Activated naive CD4-positive, alpha-beta T cell treated with Interleukin-2 at 50 U/mL for 16 hours (primary cell): ENCODE measurements around the gene TEX48.

Source experiments
- DNase-seq: peaks from one replicate; pipeline ENCODE4 v3.0.0-alpha.2; 2020

The TEX48 gene

GRCh38 chr9:114666401-114666800 is 15.6 kb downstream of the TEX48 start:
- no peak for DNase-seq

- DNase-seq: no peak
These were observed 17.8 kb downstream of the TEX48 start for GRCh38 chr9:114664181-114664580.

DNA sequence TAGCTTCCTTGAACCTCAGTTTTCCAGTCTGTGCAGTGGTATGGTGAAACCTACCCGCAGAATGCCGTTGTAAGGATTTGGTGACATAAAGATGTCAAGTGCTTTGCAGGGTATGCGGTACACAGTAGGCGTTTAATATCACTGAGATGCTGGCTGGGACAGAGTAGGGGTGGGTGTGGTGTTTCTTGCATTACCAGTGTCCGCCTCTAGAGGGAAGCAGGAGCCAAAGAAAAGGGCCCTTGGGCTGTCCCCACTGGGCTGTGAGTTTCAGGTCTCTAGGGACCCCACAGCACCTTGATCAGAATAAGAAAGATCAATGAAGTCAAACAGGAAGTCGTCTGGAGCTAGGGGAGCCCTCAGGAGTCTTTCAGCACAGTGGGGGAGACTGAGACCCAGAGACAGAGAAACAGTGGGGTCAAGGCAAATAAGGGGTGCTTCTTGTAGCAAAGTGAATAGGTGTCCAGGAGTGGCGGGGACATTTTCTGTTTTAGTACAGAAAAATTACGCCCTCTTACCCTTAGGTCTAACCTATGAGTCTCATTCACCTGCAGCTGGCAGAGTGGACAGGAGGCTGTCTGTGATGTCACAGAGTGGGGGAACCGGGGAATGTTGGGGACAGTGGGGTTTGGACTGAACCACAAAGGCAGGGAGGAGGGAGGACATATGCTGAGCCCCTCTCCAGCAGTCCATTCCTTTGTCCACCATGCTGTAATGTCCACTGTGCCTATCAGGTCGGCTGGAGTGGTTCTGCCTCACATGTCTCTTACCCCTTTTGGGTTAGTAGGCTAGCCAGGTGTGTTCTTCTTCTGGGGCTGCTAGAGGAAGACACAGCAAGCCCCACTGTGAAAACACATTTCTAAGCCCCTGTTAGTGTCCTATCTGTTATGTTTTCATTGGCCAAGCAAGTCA is 19.7 kb downstream of the TEX48 start:
- DNase-seq: peak; percentile 67

GRCh38 chr9:114657705-114658104 is 24.3 kb downstream of the TEX48 start, which contains the start of gene TEX53:
TSS of gene TEX53 (minus strand) at chr9:114657805. CDS start at chr9:114657774, 31 bp downstream.
- DNase-seq: no peak

GRCh38 chr9:114656301-114656700 is 25.7 kb downstream of the TEX48 start:
- no peak for DNase-seq

DNA sequence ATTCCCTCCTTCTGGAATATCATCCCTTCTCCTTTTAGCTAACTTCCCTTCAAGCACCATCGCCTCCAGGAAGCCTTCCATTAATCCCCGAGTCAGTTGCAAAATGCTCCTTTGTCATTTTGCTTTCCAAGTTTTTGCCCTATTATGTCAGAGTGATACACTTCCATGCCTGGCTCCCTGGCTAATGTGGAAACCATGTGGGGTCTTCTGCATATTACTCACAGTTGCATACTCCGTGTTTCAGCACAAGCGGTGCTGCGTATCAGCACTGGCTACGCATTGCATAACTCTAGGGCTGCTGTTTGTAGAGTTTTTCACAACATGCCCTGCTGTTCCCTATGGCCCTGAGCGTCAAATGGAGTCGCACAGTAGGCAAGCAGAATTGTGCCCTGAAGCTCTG is 26.3 kb downstream of the TEX48 start:
- no peak for DNase-seq

GRCh38 chr9:114653556-114654159 is 28.3 kb downstream of the TEX48 start:
- peak; percentile 77 for DNase-seq

GRCh38 chr9:114652776-114653555 is 29.0 kb downstream of the TEX48 start:
- DNase-seq: no peak

GRCh38 chr9:114643896-114644295 is 38.1 kb downstream of the TEX48 start:
- DNase-seq: no peak

DNA sequence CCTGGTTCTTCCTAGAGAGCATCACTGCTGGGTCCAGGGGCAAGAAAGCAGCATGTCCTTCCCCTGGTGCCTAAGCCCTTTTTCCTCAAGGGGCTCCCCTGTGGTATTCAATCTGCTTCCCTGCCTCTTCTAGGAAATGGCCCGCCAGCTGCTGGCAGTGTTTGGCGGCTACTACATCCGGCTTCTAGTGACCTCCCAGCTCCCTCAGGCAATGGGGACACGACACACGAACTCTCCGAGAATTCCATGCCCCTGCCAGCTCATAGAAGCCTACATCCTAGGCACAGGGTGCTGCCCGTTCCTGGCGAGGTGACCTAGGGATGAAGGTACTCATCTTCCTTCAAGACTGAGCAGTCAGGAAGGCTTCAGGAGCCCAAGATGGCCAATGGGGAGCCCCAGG is 39.0 kb downstream of the TEX48 start:
- no peak for DNase-seq

DNA sequence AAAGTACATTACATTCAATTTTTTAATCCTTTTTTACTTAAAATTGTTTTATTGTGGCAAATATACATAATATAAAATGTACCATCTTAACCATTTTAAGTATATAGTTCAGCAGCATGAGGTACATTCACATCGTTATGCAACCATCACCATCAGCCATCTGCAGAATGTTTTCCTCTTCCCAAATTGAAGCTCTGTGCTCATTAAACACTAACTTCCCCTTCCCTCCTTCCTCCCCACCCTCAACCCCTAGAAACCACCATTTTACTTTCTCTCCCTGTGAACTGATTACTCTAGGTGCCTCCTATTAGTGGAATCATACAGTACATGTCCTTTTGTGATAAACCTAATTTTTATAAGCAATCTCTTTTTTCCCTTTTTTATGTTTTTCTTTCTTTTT is 40.0 kb downstream of the TEX48 start:
- no peak for DNase-seq

DNA sequence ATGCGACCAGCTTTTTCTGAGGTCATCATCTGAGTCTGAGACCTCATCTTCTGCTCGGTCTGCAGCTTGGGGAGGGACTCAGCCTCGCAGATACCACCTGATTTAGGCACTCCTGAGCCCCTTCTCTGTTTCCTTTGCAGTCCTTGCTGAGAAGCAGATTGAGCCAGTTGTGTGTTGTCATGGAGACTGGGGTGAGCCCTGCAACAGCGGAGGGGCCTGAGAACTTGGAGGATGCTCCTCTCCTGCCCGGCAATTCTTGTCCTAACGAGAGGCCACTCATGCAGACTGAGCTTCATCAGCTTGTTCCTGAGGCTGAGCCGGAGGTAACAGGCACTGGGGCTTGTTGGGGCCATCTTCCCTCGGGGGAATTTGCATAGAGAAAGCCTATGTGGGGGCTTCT is 43.6 kb downstream of the TEX48 start:
- DNase-seq: no peak

- no peak for DNase-seq
These were observed 47.6 kb downstream of the TEX48 start for GRCh38 chr9:114634387-114634786.

DNA sequence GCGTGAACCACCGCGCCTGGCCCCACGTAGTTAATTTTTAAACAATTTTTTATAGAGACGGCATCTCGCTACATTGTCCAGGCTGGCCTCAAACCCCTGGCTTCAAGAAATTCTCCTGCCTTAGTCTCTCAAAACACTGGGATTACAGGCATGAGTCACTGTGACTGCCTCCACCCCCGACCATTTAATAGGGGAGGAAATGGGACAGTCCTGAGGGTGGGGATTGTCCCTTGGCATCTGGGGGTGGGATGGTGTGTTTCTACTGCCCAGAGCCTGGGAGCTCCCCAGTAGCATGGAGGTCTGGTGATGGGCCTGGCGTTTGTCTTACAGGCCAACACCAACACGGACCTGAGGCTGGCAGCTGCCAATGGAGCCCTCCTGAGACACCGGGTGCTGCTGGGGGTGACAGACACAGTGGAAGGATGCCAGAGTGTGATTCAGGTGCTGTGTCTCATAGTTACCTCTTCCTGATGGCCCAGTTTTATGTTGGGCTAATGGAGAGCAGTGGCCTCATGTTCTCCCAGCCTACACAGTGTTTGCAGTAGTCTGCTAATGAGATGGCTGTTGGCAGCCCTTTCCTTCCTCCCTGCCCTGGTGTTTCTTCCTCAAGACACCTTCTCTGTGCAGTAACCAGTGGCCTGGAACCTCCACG is 48.4 kb downstream of the TEX48 start:
- no peak for DNase-seq

GRCh38 chr9:114631166-114631565 is 50.8 kb downstream of the TEX48 start:
- no peak for DNase-seq

DNA sequence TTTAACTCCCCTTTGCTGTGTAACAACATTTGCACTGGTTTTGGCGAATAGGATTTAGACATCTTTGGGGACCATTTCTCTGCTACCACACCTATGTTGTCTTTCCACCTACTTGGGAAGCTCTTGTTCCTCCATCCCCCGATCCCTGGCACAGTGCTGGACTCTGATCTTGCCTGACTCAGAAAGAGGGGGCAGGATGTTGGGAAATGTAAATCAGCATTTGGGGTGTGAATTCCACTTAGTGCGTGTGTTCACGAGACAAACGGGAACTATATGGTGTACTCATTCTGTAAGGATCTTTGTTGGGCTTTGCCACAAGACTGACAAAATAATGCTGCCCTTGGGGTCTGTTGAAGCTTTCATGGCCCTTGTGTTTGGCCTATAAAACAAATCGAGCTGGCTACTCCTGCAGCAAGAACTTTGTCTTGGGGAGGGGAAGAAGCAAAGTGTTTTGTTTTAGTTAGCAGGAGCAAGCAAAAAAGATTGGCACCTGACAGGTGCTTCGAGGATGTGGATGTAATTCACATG is 52.4 kb downstream of the TEX48 start:
- no peak for DNase-seq

- DNase-seq: no peak
These were observed 54.4 kb downstream of the TEX48 start for GRCh38 chr9:114627553-114627952.

GRCh38 chr9:114626415-114627020 is 55.5 kb downstream of the TEX48 start:
- DNase-seq: no peak

GRCh38 chr9:114624677-114625076 is 57.3 kb downstream of the TEX48 start:
- DNase-seq: no peak

GRCh38 chr9:114621975-114622609 is 59.9 kb downstream of the TEX48 start:
- DNase-seq: no peak

GRCh38 chr9:114621561-114621960 is 60.4 kb downstream of the TEX48 start:
- no peak for DNase-seq
